ENCODE measurements around the gene MAPKAP1.

MAPKAP1 gene

DNA sequence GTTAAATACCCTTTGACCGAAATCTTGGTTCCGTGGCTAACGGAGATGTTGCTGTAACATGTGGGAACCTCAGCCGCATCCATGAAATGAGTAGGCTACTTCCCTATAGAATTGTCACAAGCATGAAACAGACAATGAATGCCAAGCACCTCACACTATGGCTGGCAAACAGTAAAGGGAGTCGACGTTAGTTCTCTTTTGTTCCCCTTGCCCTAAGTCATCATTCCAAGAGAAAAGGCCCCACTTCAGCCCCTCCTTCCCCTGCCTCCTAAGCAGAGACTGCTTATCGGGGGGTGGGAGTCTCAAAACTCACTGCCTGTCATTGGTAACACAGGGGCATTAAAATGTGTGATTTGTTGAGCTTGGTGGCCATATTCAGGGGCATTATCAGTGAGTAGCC is 159.6 kb downstream of the MAPKAP1 start:
- TF ChIP-seq, protein P1, sequence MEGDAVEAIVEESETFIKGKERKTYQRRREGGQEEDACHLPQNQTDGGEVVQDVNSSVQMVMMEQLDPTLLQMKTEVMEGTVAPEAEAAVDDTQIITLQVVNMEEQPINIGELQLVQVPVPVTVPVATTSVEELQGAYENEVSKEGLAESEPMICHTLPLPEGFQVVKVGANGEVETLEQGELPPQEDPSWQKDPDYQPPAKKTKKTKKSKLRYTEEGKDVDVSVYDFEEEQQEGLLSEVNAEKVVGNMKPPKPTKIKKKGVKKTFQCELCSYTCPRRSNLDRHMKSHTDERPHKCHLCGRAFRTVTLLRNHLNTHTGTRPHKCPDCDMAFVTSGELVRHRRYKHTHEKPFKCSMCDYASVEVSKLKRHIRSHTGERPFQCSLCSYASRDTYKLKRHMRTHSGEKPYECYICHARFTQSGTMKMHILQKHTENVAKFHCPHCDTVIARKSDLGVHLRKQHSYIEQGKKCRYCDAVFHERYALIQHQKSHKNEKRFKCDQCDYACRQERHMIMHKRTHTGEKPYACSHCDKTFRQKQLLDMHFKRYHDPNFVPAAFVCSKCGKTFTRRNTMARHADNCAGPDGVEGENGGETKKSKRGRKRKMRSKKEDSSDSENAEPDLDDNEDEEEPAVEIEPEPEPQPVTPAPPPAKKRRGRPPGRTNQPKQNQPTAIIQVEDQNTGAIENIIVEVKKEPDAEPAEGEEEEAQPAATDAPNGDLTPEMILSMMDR (IDR thresholded peaks at IDR 0.05; ENCODE audit: borderline replicate concordance, control extremely low read depth, extremely low read depth, insufficient read depth, missing control alignments) = no peak
- DNase-seq (ENCODE audit: low spot score) = no peak
- in situ Hi-C loops (cut with MboI; ENCODE audit: low sequenced_read_pairs, unreplicated experiment) = no loop called here

DNA sequence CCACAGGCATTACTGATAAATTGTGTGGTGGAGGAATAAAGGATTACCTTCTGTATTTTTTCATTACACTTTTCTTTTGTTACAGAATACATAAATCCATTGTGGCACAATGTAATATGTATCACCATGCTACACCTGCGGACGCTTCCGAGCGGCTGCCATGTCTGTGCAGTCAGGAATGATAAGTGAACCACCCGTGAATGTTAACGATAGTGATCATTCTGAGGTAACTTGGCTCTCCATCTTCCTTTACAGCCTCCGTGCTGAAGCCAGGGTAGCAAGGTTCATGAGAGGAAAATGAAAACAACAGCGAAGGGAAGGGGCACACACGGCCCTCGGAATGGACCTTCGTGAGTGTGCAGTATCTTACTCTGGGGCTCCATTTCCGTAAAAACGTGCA is 161.2 kb downstream of the MAPKAP1 start:
- DNase-seq (ENCODE audit: low spot score) = no peak
- TF ChIP-seq, protein P1 (IDR thresholded peaks at IDR 0.05; ENCODE audit: borderline replicate concordance, control extremely low read depth, extremely low read depth, insufficient read depth, missing control alignments) = no peak
- in situ Hi-C loops (cut with MboI; ENCODE audit: low sequenced_read_pairs, unreplicated experiment) = no loop called here

DNA sequence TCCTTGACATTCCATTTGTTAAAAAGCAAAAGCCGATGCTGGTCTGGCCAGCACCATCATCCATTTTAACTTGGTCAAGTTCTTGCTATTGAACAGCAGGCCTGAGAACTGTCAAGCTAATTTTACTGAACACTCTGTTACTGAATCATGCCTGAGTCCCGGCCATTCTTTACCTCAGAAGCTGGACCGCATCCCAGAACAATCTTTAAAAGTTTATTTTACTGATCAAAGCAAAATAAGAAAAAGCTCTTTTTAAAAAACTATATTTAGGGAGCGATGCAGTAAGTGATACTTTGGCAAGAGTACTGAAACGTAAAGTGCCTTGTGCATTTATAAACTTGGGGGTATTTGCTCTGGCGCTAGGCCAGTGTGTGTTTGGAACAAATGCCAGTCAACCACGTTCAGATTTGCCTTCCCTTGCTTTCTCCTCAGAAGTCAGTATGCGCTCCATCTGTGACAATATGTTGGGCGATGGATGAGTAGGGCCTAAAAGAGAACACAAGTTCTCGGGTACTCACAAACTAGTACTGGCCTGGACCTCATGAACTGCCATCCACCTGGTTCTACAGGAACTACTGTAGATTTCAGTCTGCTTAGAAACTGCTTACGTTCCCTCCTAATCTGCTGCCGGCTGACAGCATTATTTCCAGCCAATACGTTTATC is 161.9 kb downstream of the MAPKAP1 start:
- TF ChIP-seq, protein P1 (IDR thresholded peaks at IDR 0.05; ENCODE audit: borderline replicate concordance, control extremely low read depth, extremely low read depth, insufficient read depth, missing control alignments) = no peak
- in situ Hi-C loops (cut with MboI; ENCODE audit: low sequenced_read_pairs, unreplicated experiment) = no loop called here
- DNase-seq (ENCODE audit: low spot score) = no peak

DNA sequence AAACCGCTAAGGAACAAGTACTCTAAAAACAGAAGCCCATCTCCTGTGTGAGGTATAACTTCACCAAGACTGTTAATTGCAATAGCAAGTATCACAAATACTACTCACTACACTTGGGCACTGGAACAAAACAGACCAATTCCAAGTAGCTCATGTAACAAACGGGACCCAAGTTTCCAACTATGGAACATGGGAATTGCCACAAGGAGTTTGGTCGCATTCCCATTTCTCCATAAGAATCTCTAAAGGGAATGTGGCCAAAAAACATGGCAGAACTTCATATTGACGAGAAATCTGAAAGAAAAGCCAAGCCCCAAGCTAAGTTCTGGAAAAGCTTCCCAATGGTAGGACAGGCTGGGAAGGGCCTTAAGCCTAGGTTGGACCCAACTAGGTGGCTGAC is 162.5 kb downstream of the MAPKAP1 start:
- in situ Hi-C loops (cut with MboI; ENCODE audit: low sequenced_read_pairs, unreplicated experiment) = no loop called here
- DNase-seq (ENCODE audit: low spot score) = no peak
- TF ChIP-seq, protein P1 (IDR thresholded peaks at IDR 0.05; ENCODE audit: borderline replicate concordance, control extremely low read depth, extremely low read depth, insufficient read depth, missing control alignments) = no peak

DNA sequence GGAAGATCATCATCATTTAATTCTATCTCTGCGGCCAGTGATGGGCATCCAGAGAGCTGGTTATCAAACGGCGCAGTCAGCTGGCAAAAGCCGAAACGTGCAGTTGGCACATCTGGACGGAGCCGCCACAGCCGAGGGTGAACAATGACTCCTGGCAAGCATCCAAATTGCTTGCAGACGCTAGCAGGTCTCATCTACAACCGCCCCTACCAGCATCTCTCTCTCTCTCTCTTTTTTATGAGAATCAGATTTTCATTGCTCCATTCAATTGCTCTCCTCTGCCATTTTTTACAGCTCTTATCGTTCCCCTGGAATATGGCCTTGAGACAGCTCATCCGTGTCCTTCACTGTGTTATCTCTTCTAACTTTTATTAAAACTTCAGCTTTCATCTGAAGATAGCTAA is 165.2 kb downstream of the MAPKAP1 start:
- TF ChIP-seq, protein P1 (IDR thresholded peaks at IDR 0.05; ENCODE audit: borderline replicate concordance, control extremely low read depth, extremely low read depth, insufficient read depth, missing control alignments) = no peak
- in situ Hi-C loops (cut with MboI; ENCODE audit: low sequenced_read_pairs, unreplicated experiment) = no loop called here
- no peak for DNase-seq (ENCODE audit: low spot score)

DNA sequence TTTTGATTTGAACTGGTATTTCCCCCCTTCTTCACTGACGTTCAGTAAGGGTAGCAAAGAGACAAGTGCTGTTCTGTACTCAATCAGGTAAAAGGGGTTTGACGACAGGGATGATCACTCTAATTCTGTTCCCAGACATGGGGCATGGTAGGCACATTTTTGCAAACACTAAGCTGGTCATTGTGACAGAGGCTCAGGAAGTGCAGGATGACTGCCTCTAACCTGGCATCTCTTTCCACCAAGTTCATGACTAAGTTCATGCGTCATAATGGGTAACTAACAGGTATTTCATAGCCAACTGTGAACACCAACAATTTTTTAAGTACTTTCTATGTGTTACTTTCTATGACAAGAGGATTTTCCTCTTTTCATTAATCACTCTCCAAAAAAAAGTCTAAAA is 166.5 kb downstream of the MAPKAP1 start:
- DNase-seq (ENCODE audit: low spot score) = no peak
- TF ChIP-seq, protein P1 (IDR thresholded peaks at IDR 0.05; ENCODE audit: borderline replicate concordance, control extremely low read depth, extremely low read depth, insufficient read depth, missing control alignments) = no peak

More for the DNA sequence above, 166.5 kb downstream of the MAPKAP1 start:
- in situ Hi-C loops (cut with MboI; ENCODE audit: low sequenced_read_pairs, unreplicated experiment) = no loop called here
